Transverse colon (tissue), 4 donors: ENCODE measurements around the gene RNASE11. TPM values are rescaled to one million over a fixed set of nuclear protein-coding genes. Genes with fewer than 3 reads are reported as not detected.

ENCODE experiments used
- DNase-seq: peaks from one replicate; pipeline ENCODE4 v3.0.0-alpha.2; 2019
- H3K27ac ChIP-seq, 4 donors: fragments of 200-600 bp; sonication (generic); 2 replicates each; pipeline ENCODE4 v1.5.1; 2016 to 2018; ENCODE audit warnings: inconsistent platforms in 4 of 4
- H3K27me3 ChIP-seq: fragments of 200-600 bp; sonication (generic); 2 replicates; pipeline ENCODE4 v1.5.1; 2017; ENCODE audit warnings: inconsistent platforms
- H3K36me3 ChIP-seq, 4 donors: fragments of 200-600 bp; sonication (generic); 2 replicates each; pipeline ENCODE4 v1.5.1; 2017 to 2019; ENCODE audit warnings: inconsistent platforms in 4 of 4
- H3K4me1 ChIP-seq, 4 donors: fragments of 200-600 bp; sonication (generic); 2 replicates each; pipeline ENCODE4 v1.5.1; 2017 to 2020; ENCODE audit warnings: inconsistent platforms in 4 of 4
- H3K4me3 ChIP-seq, 4 donors: fragments of 200-600 bp; sonication (generic); 1 replicate in 1 of 4; 2 replicates in 3 of 4; pipeline versions ENCODE4 v1.5.1 to v1.6.1; 2017 to 2019; ENCODE audit warnings: inconsistent platforms in 4 of 4
- H3K9me3 ChIP-seq, 2 donors: fragments of 200-600 bp; sonication (generic); 2 replicates each; pipeline ENCODE4 v1.5.1; 2017 to 2019; ENCODE audit warnings: inconsistent platforms in 2 of 2
- EP300 ChIP-seq: sonication (generic); formaldehyde crosslinking; IDR thresholded peaks from one replicate; pipeline ENCODE4 v1.6.1; 2017; ENCODE audit warnings: antibody characterized with exemption, low read depth
- POLR2A ChIP-seq: fragments of 450-650 bp; IDR thresholded peaks from one replicate; pipeline ENCODE4 v1.6.1; 2016; ENCODE audit warnings: antibody characterized with exemption, mild to moderate bottlenecking, moderate library complexity
- POLR2AphosphoS5 ChIP-seq, 3 donors: sonication (generic); formaldehyde crosslinking; IDR thresholded peaks; one replicate each; pipeline ENCODE4 v1.6.1; 2016; ENCODE audit warnings: antibody characterized with exemption in 3 of 3
- WGBS, 2 donors: methylation state at CpG; one replicate each; pipeline ENCODE4 v1.1.5; 2018; ENCODE audit warnings: low coverage in 1 of 2; 5-methylcytosine and 5-hydroxymethylcytosine counted together
- in situ Hi-C, 4 donors: fragments of 200-750 bp; cut with MboI; loops; one replicate each; pipeline versions ENCODE4 v1.15.0 to v1.15.1; 2017; ENCODE audit warnings: low sequenced_read_pairs in 3 of 4, low pct_ligation_motif_present in 1 of 4, low pct_unique_long_range_greater_than_20kb in 1 of 4
- intact Hi-C: fragments of 100-400 bp; cut with DNase I; formaldehyde crosslinking; loops from one replicate; pipeline ENCODE4 v1.15.1; 2023; ENCODE audit warnings: low total_unique reads
- total RNA-seq, 4 donors: library from RNA; depleted of rRNA; stranded (reverse); fragments of >200 nt; gene quantifications; one replicate each; pipeline ENCODE4 v1.1.0, GENCODE V29; 2016
- TF ChIP-seq, protein P1 (sequence below), 5 experiments: fragments of 200-600 bp in 3 of 5; fragments of 450-650 bp in 2 of 5; sonication (generic) in 3 of 5; IDR thresholded peaks; 1 replicate in 2 of 5; 2 replicates in 3 of 5; pipeline ENCODE4 v1.5.1; 2016 to 2017; ENCODE audit warnings: antibody characterized with exemption in 5 of 5, inconsistent platforms in 3 of 5, mild to moderate bottlenecking in 2 of 5, moderate library complexity in 1 of 5

Gene RNASE11
- total RNA-seq, 4 donors from 2014 or later = not detected

DNA sequence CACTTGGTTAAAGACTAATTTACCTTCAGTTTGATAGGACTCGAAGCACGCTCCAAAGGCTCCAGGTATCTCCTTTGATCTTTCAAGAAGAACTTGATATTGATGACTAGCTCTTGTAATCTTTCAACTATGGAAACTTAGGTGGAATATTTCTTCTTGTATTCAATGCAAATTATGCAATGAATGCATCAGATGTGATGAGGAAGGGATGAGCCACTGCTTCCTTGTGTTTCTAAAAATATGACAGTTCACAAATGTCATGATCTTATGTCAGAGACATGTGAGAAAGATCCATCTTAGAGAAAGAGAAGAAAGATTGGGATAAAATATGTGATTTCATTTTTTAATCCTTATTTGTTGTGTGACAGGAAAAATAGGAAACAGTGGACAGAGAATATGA is 36.9 kb downstream of the RNASE11 start:
- no peak overlapping the region for H3K27ac ChIP-seq
- H3K9me3 ChIP-seq = no peaks in the 10 kb centered on the region
- H3K27me3 ChIP-seq = no peaks in the 10 kb centered on the region
- in situ Hi-C loops (no loop called here), intact Hi-C loops (no loop called here)
- 89 to 90% methylated on average over 2 of the region's 2 CpGs for WGBS, 2 donors
- H3K36me3 ChIP-seq = no peaks in the 10 kb centered on the region
- DNase-seq = no peak
- no peak for TF ChIP-seq POLR2AphosphoS5 (IDR thresholded peaks at IDR 0.05)
- TF ChIP-seq POLR2A = no peak
- TF ChIP-seq EP300 = no peak
- TF ChIP-seq, protein P1, sequence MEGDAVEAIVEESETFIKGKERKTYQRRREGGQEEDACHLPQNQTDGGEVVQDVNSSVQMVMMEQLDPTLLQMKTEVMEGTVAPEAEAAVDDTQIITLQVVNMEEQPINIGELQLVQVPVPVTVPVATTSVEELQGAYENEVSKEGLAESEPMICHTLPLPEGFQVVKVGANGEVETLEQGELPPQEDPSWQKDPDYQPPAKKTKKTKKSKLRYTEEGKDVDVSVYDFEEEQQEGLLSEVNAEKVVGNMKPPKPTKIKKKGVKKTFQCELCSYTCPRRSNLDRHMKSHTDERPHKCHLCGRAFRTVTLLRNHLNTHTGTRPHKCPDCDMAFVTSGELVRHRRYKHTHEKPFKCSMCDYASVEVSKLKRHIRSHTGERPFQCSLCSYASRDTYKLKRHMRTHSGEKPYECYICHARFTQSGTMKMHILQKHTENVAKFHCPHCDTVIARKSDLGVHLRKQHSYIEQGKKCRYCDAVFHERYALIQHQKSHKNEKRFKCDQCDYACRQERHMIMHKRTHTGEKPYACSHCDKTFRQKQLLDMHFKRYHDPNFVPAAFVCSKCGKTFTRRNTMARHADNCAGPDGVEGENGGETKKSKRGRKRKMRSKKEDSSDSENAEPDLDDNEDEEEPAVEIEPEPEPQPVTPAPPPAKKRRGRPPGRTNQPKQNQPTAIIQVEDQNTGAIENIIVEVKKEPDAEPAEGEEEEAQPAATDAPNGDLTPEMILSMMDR (IDR thresholded peaks at IDR 0.05) = no peak
- no peaks in the 10 kb centered on the region for H3K4me1 ChIP-seq
- H3K4me3 ChIP-seq = no peak overlapping the region

DNA sequence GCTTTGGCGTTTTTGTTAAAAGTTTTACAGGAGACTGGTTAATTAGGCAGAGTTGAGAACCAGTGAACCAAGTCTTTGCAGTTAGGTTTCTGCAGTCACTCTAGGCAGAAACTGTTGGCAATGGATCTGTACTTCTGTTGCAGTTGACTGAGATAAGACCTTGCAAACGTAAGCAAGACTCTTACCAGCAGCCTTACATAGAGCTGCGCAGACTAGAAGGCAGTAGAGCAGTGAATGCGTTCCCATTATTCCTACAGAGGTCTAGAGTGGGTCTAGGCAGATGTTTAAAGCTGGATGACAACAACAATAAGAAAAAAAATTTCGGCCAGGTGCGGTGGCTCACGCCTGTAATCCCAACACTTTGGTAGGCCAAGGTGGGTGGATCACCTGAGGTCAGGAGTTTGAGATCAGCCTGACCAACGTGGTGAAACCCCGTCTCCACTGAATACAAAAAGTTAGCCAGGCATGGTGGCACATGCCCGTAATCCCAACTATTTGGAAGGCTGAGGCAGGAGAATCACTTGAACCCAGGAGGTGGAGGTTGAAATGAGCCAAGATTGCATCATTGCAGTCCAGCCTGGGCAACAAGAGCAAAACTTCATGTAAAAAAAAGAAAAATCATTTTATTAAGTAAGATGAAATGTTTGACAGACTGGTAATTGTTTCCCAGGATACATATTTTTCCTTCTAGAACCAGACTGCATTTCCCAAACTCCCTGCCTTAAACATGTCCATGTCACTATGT is 39.2 kb downstream of the RNASE11 start:
- WGBS, 2 donors = 93 to 96% methylated on average over 9 to 10 of the region's 10 CpGs
- H3K9me3 ChIP-seq = no peaks in the 10 kb centered on the region
- no peaks in the 10 kb centered on the region for H3K4me1 ChIP-seq
- no peak for DNase-seq
- H3K36me3 ChIP-seq = no peaks in the 10 kb centered on the region
- in situ Hi-C loops (loop anchor here in 1 of 4 donors (10.0 kb wide), 1 partner anchor 46 kb away; the partner anchor contains the start of gene RNASE12), intact Hi-C loops (no loop called here)
- TF ChIP-seq, protein P1 (IDR thresholded peaks at IDR 0.05) = no peak
- TF ChIP-seq EP300 (no peak), POLR2A (no peak), POLR2AphosphoS5 (IDR thresholded peaks at IDR 0.05) (no peak)
- no peaks in the 10 kb centered on the region for H3K27me3 ChIP-seq
- no peak overlapping the region for H3K4me3 ChIP-seq
- no peak overlapping the region for H3K27ac ChIP-seq

DNA sequence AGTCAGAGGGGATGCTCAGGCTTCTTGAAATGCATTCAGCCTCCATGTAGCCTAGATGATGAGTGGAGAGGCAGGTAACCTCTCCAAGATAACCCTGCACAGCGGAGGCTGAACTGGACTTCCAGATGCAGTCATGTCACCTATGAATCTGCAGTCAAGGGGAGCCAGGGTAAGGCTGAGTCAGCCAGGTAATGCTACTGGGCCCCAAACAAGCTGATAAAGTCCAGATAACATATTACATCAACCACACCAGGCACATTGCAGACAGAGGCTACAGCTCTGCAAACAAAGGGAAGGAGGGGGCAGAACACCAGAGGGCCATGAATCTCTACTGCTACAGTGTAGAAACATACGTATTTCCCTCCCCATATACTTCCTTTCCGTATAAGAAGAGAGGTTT is 40.9 kb downstream of the RNASE11 start:
- Histone ChIP-seq H3K36me3 (no peaks in the 10 kb centered on the region), H3K4me1 (no peaks in the 10 kb centered on the region), H3K9me3 (no peaks in the 10 kb centered on the region), H3K4me3 (no peak overlapping the region), H3K27me3 (no peaks in the 10 kb centered on the region), H3K27ac (no peak overlapping the region)
- WGBS, 2 donors = 44% methylated on average over 3 of the region's 3 CpGs; no CpG with 5 or more reads in 1 of the 2 donors
- DNase-seq = no peak
- TF ChIP-seq POLR2AphosphoS5 (IDR thresholded peaks at IDR 0.05) = no peak
- in situ Hi-C loops (loop anchor here in 1 of 4 donors (10.0 kb wide), 1 partner anchor 48 kb away; the partner anchor contains the start of gene RNASE12), intact Hi-C loops (no loop called here)

DNA sequence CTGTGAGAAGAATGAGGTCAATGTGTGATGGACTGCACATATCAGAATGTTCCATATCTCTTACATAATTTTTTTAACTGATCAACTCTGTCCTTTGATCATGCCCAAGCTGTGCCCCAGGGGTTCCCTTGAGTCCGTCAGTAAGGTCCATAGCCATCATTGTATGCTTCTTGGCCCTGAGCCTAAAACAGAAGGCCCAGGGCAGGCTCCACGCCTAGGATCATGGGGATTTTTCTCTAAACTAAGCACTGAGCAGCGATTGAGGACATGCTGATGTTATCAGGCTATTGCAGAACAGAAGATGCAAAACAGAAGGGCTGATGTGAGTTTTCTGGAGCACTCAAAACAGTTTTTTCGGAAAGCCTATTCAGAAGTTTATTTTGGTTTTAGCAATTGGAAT is 47.9 kb downstream of the RNASE11 start:
- 38 to 67% methylated on average over 3 to 4 of the region's 4 CpGs for WGBS, 2 donors
- Histone ChIP-seq H3K27me3 (no peaks in the 10 kb centered on the region), H3K36me3 (no peaks in the 10 kb centered on the region), H3K4me3 (no peak overlapping the region), H3K4me1 (no peaks in the 10 kb centered on the region), H3K27ac (no peak overlapping the region), H3K9me3 (no peaks in the 10 kb centered on the region)
- in situ Hi-C loops = loop anchor here in 1 of 4 donors (10.0 kb wide), 1 partner anchor 55 kb away; the partner anchor contains the start of gene RNASE12
- TF ChIP-seq, protein P1 (IDR thresholded peaks at IDR 0.05) = no peak
- no peak for TF ChIP-seq EP300
- intact Hi-C loops = no loop called here
- DNase-seq = no peak

Other genes with a start within 250 kb of the RNASE11 start
- 10 to 100 TPM in 2 of 4 donors, 1 to 10 TPM in 2; 4.4 to 96.5 (median 9.1) TPM for gene PARP2, start 244.4 kb downstream of the RNASE11 start, total RNA-seq
- 100 to 1,000 TPM in 1 of 4 donors, 10 to 100 TPM in 3; 72.2 to 216 (median 79.9) TPM for gene TEP1, start 174.5 kb downstream of the RNASE11 start, total RNA-seq
- gene KLHL33, start 151.8 kb downstream of the RNASE11 start, total RNA-seq = under 1 TPM in 2 of 4 donors, not detected in 2; 0.16 to 0.27 TPM
- gene OSGEP, start 133.2 kb downstream of the RNASE11 start, total RNA-seq = 100 to 1,000 TPM in 1 of 4 donors, 10 to 100 TPM in 3; 26.7 to 146 (median 64.7) TPM
- gene APEX1, start 132.8 kb downstream of the RNASE11 start, total RNA-seq = 100 to 1,000 TPM; 108 to 120 (median 111) TPM
- 10 to 100 TPM; 18.7 to 49.4 (median 31.1) TPM for gene PIP4P1, start 126.6 kb downstream of the RNASE11 start, total RNA-seq
- 10 to 100 TPM; 18.9 to 62.1 (median 32.7) TPM for gene PNP, start 118.6 kb downstream of the RNASE11 start, total RNA-seq
- gene RNASE10, start 82.5 kb downstream of the RNASE11 start, total RNA-seq = not detected
- not detected for gene RNASE9, start 27.0 kb downstream of the RNASE11 start, total RNA-seq
- gene RNASE12, start 3.4 kb upstream of the RNASE11 start, total RNA-seq = not detected
- not detected for gene OR6S1, start 53.7 kb upstream of the RNASE11 start, total RNA-seq
- gene RNASE4, start 96.6 kb upstream of the RNASE11 start, total RNA-seq = 10 to 100 TPM; 24.7 to 78.9 (median 76.5) TPM
- 10 to 100 TPM; 10.5 to 37.1 (median 25.7) TPM for gene ANG, start 100.8 kb upstream of the RNASE11 start, total RNA-seq
- not detected for gene EDDM3A, start 157.9 kb upstream of the RNASE11 start, total RNA-seq
- not detected for gene EDDM3B, start 180.4 kb upstream of the RNASE11 start, total RNA-seq
- 10 to 100 TPM in 2 of 4 donors, 1 to 10 TPM in 1, not detected in 1; 7.6 to 27.7 (median 17.0) TPM for gene RNASE6, start 193.3 kb upstream of the RNASE11 start, total RNA-seq
- 100 to 1,000 TPM in 3 of 4 donors, 10 to 100 TPM in 1; 96.7 to 296 (median 177) TPM for gene RNASE1, start 214.8 kb upstream of the RNASE11 start, total RNA-seq